Measurements from ENCODE around the gene PTPRN2. TPM values are rescaled to one million over a fixed set of nuclear protein-coding genes. Genes with fewer than 3 reads are reported as not detected.
A peak's percentile ranks its signal among the peaks of the same experiment; 100 is the strongest.

PTPRN2 gene
- total and polyA plus RNA-seq, 2 of the 13 experiments (the other 11 are each of a cell fraction or from before 2014, with no cell fraction given) = 2.5 to 24.2 TPM

- BruUV-seq (replicated peaks) = no TSS peak
- WGBS (ENCODE audit: low lambda C conversion rate) = 58% methylated on average over 12 of the region's 12 CpGs
- DNase-seq (ENCODE audit: low spot score) = no peak
- ATAC-seq = no peak
- intact Hi-C loops (cut with micrococcal nuclease; ENCODE audit: unreplicated experiment) (loop anchor here (1.0 to 5.0 kb wide), 4 partner anchors 10 to 115 kb away; partner anchors contain the start of gene NCAPG2), in situ Hi-C loops (cut with HindIII; ENCODE audit: extremely low pct_ligation_motif_present, low pct_unique_long_range_greater_than_20kb) (loop anchor here (5.0 kb wide), 1 partner anchor 52 kb away; no protein-coding TSS in a partner anchor)
- Histone ChIP-seq H2AFZ (ENCODE audit: low read length) (no peak overlapping the region), H3K79me2 (ENCODE audit: insufficient read depth, low read length) (peaks cover 12% of the 10 kb centered on the region), H3K27me3 (ENCODE audit: control insufficient read depth in 1 of 2, insufficient read depth in 2 of 2, low read length in 2 of 2) (no peaks in the 10 kb centered on the region; a peak in 1 of 5 replicates), H4K20me1 (ENCODE audit: insufficient read depth, low read length) (no peaks in the 10 kb centered on the region), H3K36me3 (replicated peaks in 1 of 2; ENCODE audit: control insufficient read depth in 1 of 2, insufficient read depth in 2 of 2, low read length in 2 of 2) (peaks cover 0 to 2% of the 10 kb centered on the region in 2 experiments; a peak in 1 of 5 replicates), H3K27ac (ENCODE audit: extremely low read length, insufficient read depth, low read length) (peak overlapping the region; percentile 87), H3K4me1 (ENCODE audit: insufficient read depth, low read length) (peaks cover 64% of the 10 kb centered on the region), H3K4me3 (replicated peaks in 1 of 3; ENCODE audit: insufficient read depth in 1 of 3, low read depth in 2 of 3, low read length in 3 of 3) (peak overlapping the region in 1 of 3 experiments; percentile 42; a peak in 2 of 6 replicates), H3K9me3 (ENCODE audit: low read length) (peaks cover 19% of the 10 kb centered on the region), H3K9ac (ENCODE audit: insufficient read depth, low read depth, low read length) (peak overlapping the region; percentile 16), H3K4me2 (ENCODE audit: low read depth, low read length) (peak overlapping the region; percentile 66)
- POLR2A ChIA-PET = interaction anchor here (1.0 to 4.8 kb wide), 10 partner anchors 9 to 115 kb away, joined by 3 to 29 read pairs (median 5); partner anchors contain the start of gene NCAPG2
- FAIRE-seq = no peak
- CTCF ChIA-PET (ENCODE audit: low intra/inter-chr PET ratio, low total read pairs) = no interaction called here
- TF ChIP-seq ZNF543 (CRISPR knock-in tag; IDR thresholded peaks at IDR 0.05) = no peak
- TF ChIP-seq ZKSCAN8 (CRISPR knock-in tag; IDR thresholded peaks at IDR 0.05; ENCODE audit: borderline replicate concordance) = no peak
- no peak for TF ChIP-seq SPEN (CRISPR knock-in tag; IDR thresholded peaks at IDR 0.05; ENCODE audit: low read depth)
- no peak for TF ChIP-seq MXD3 (CRISPR knock-in tag; IDR thresholded peaks at IDR 0.05)
- TF ChIP-seq JUN (CRISPR knock-in tag; IDR thresholded peaks at IDR 0.05) = 0 out of 2 replicates have a peak, but pooled peaks have one; percentile 18
- TF ChIP-seq ZBTB39 (CRISPR knock-in tag; IDR thresholded peaks at IDR 0.05) = no peak
- TF ChIP-seq JARID2 (CRISPR knock-in tag; IDR thresholded peaks at IDR 0.05; ENCODE audit: insufficient replicate concordance) = peak; percentile 44
- 0 out of 2 replicates have a peak, but pooled peaks have one; percentile 34 for TF ChIP-seq RARG (CRISPR knock-in tag; IDR thresholded peaks at IDR 0.05; ENCODE audit: low read depth)
- peak; percentile 69; the same call in 1 of the 2 replicates for TF ChIP-seq ZC3H4 (CRISPR knock-in tag; IDR thresholded peaks at IDR 0.05; ENCODE audit: borderline replicate concordance)
- peak; percentile 26; the same call in 1 of the 2 replicates for TF ChIP-seq MYNN (CRISPR knock-in tag; IDR thresholded peaks at IDR 0.05; ENCODE audit: low read depth)
- TF ChIP-seq ZBTB38 (CRISPR knock-in tag; IDR thresholded peaks at IDR 0.05) = 0 out of 2 replicates have a peak, but pooled peaks have one; percentile 72
- 0 out of 2 replicates have a peak, but pooled peaks have one; percentile 7 for TF ChIP-seq BCL3 (CRISPR knock-in tag; IDR thresholded peaks at IDR 0.05)
- 0 out of 2 replicates have a peak, but pooled peaks have one; percentile 10 for TF ChIP-seq ZZZ3 (CRISPR knock-in tag; IDR thresholded peaks at IDR 0.05; ENCODE audit: borderline replicate concordance)
- no peak for TF ChIP-seq ZFP41 (CRISPR knock-in tag; IDR thresholded peaks at IDR 0.05; ENCODE audit: borderline replicate concordance)
- TF ChIP-seq MEIS2 (CRISPR knock-in tag; IDR thresholded peaks at IDR 0.05) = no peak
- 0 out of 2 replicates have a peak, but pooled peaks have one; percentile 1 for TF ChIP-seq ZNF879 (CRISPR knock-in tag; IDR thresholded peaks at IDR 0.05)
- no peak for TF ChIP-seq NRL (CRISPR knock-in tag; IDR thresholded peaks at IDR 0.05; ENCODE audit: borderline replicate concordance)
- no peak for TF ChIP-seq TERF1 (CRISPR knock-in tag; IDR thresholded peaks at IDR 0.05)
- no peak for TF ChIP-seq ZBTB1 (CRISPR knock-in tag; IDR thresholded peaks at IDR 0.05; ENCODE audit: borderline replicate concordance)
These were observed 2.5 kb upstream of the PTPRN2 start for GRCh38 chr7:158590181-158590530.
